Sigmoid colon (tissue), 4 donors: ENCODE results near the gene ECI2.

Experiments used
- CTCF ChIP-seq, 4 experiments: fragments of 450-650 bp in 3 of 4; fragments of 200-600 bp in 1 of 4; IDR thresholded peaks; one replicate each; pipeline ENCODE4 v1.5.1; 2016 to 2019; ENCODE audit warnings: antibody characterized with exemption in 4 of 4, mild to moderate bottlenecking in 3 of 4, moderate library complexity in 2 of 4
- POLR2A ChIP-seq, 2 donors: fragments of 450-650 bp; IDR thresholded peaks; one replicate each; pipeline ENCODE4 v1.6.1; 2016; ENCODE audit warnings: antibody characterized with exemption in 2 of 2, mild to moderate bottlenecking in 2 of 2, moderate library complexity in 2 of 2
- POLR2AphosphoS5 ChIP-seq, 4 donors: sonication (generic); formaldehyde crosslinking; IDR thresholded peaks; one replicate each; pipeline ENCODE4 v1.6.1; 2017; ENCODE audit warnings: antibody characterized with exemption in 4 of 4

- TF ChIP-seq CTCF (IDR thresholded peaks at IDR 0.05) = no peak
- TF ChIP-seq POLR2AphosphoS5 (IDR thresholded peaks at IDR 0.05) = no peak
- no peak for TF ChIP-seq POLR2A (IDR thresholded peaks at IDR 0.05)
Measured at GRCh38 chr6:4180652-4181255, 45.4 kb upstream of the ECI2 start.
